ENCODE data around the gene CDH23.

The CDH23 gene

GRCh38 chr10:71433768-71434744 is 37.3 kb downstream of the CDH23 start:
- H3K27me3 Mint-ChIP-seq (ENCODE audit: low read depth, poor library complexity), result peaks cover 10% of the 10 kb centered on the region
- TF ChIP-seq, protein P1, sequence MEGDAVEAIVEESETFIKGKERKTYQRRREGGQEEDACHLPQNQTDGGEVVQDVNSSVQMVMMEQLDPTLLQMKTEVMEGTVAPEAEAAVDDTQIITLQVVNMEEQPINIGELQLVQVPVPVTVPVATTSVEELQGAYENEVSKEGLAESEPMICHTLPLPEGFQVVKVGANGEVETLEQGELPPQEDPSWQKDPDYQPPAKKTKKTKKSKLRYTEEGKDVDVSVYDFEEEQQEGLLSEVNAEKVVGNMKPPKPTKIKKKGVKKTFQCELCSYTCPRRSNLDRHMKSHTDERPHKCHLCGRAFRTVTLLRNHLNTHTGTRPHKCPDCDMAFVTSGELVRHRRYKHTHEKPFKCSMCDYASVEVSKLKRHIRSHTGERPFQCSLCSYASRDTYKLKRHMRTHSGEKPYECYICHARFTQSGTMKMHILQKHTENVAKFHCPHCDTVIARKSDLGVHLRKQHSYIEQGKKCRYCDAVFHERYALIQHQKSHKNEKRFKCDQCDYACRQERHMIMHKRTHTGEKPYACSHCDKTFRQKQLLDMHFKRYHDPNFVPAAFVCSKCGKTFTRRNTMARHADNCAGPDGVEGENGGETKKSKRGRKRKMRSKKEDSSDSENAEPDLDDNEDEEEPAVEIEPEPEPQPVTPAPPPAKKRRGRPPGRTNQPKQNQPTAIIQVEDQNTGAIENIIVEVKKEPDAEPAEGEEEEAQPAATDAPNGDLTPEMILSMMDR (IDR thresholded peaks at IDR 0.05), result no peak
- no peaks in the 10 kb centered on the region for H3K36me3 Mint-ChIP-seq (ENCODE audit: low read depth)
- no peak overlapping the region for H3K27ac Mint-ChIP-seq
- no peaks in the 10 kb centered on the region for H3K9me3 Mint-ChIP-seq
- H3K4me3 Mint-ChIP-seq, result no peak overlapping the region
- peaks cover 15% of the 10 kb centered on the region for H3K4me1 Mint-ChIP-seq
- DNase-seq, result no peak

GRCh38 chr10:71434760-71435394 is 38.2 kb downstream of the CDH23 start:
- H3K27me3 Mint-ChIP-seq (ENCODE audit: low read depth, poor library complexity), result peaks cover 14% of the 10 kb centered on the region
- TF ChIP-seq, protein P1 (IDR thresholded peaks at IDR 0.05), result no peak
- peaks cover 15% of the 10 kb centered on the region for H3K4me1 Mint-ChIP-seq
- H3K9me3 Mint-ChIP-seq, result no peaks in the 10 kb centered on the region
- H3K36me3 Mint-ChIP-seq (ENCODE audit: low read depth), result no peaks in the 10 kb centered on the region
- no peak overlapping the region for H3K4me3 Mint-ChIP-seq
- no peak for DNase-seq
- no peak overlapping the region for H3K27ac Mint-ChIP-seq

DNA sequence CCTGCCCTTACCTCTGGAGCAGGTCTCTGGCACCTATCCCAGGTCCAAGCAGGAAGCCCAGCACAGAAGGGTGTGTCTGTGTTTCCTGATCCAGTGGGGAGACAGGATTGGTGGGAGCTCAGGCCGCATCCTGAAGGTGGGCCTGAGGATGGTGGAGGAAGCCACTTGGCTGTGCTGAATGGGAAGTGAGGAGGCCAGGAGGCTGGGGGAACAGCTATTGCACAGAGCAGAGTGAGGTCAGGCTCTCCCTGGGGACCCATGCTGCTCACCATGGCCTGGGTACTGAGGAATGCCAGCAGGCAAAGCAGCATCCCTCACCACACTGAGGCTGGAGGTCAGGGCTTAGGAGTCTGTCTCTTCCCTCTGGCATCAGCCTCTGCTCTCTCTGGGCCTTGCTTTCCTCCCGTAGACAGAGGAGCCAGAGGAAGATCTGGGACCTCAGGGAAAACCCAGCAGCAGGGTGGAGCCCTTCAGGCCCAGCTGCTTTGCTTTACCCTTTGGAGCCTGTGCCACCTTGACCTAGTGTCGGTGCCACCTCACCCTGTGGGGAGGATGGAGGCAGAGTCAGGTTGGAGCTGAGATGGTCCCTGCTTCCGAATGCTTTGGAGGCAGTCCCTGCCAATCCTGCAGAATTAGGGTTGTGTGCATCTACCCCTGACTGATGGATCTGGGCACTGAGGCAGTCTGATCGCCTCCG is 39.0 kb downstream of the CDH23 start:
- H3K36me3 Mint-ChIP-seq (ENCODE audit: low read depth), result no peaks in the 10 kb centered on the region
- no peak for DNase-seq
- H3K4me3 Mint-ChIP-seq, result no peak overlapping the region
- no peak overlapping the region for H3K27ac Mint-ChIP-seq
- TF ChIP-seq, protein P1 (IDR thresholded peaks at IDR 0.05), result no peak
- peaks cover 13% of the 10 kb centered on the region for H3K4me1 Mint-ChIP-seq
- H3K9me3 Mint-ChIP-seq, result no peaks in the 10 kb centered on the region
- H3K27me3 Mint-ChIP-seq (ENCODE audit: low read depth, poor library complexity), result peaks cover 17% of the 10 kb centered on the region

DNA sequence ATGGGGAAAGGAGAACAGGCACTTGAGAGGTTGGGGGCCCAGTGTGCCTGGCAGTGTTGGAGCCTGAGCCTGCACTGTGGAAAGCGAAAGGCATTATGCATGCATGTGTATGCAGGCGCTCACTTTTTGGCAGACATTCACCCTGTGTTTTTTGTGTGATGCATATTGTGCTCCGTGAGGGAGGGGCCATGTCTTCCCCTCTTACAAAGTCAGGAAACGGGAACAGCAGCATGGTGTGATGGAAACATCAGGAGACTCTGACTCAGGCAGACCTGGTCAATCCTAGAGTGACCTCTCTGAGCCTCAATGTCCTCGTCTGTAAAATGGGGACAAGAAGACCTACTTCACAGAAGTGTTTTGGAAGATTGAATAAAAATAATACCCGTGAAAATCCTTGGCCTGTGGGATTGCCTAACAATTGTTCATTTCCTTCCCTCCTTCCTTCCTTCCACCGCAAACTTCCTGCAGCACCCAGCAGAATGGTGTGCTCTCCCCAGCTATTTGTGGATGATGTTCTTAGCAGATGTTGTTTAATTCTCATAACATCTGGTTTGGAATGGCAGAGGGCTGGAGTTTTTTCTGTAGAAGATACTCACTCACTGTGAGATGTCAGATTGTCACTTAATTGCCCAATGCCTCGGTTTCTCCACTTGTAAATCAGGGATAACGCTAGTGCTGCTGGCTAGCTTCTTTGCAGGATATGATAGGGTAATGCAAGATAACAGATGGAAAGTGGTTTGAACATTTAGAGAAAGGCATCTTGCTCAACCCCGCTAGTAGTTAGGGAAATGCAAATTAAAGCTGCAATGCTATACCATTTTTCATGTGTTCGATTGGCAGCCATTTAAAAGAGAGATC is 39.8 kb downstream of the CDH23 start:
- Mint-ChIP-seq H3K36me3 (ENCODE audit: low read depth) (no peaks in the 10 kb centered on the region), H3K27ac (no peak overlapping the region), H3K4me1 (peaks cover 9% of the 10 kb centered on the region), H3K4me3 (no peak overlapping the region), H3K9me3 (no peaks in the 10 kb centered on the region), H3K27me3 (ENCODE audit: low read depth, poor library complexity) (peaks cover 19% of the 10 kb centered on the region)
- TF ChIP-seq, protein P1 (IDR thresholded peaks at IDR 0.05), result no peak
- no peak for DNase-seq

- Mint-ChIP-seq H3K27me3 (ENCODE audit: low read depth, poor library complexity) (peaks cover 27% of the 10 kb centered on the region), H3K4me1 (no peaks in the 10 kb centered on the region), H3K9me3 (no peaks in the 10 kb centered on the region), H3K4me3 (no peak overlapping the region), H3K36me3 (ENCODE audit: low read depth) (no peaks in the 10 kb centered on the region), H3K27ac (no peak overlapping the region)
- TF ChIP-seq, protein P1 (IDR thresholded peaks at IDR 0.05), result no peak
- no peak for DNase-seq
Observed at GRCh38 chr10:71437537-71438092, 40.9 kb downstream of the CDH23 start.
